Left renal pelvis (tissue), 4 donors: ENCODE results near the gene RTN4. TPM values are rescaled to one million over a fixed set of nuclear protein-coding genes. Genes with fewer than 3 reads are reported as not detected.
A peak's percentile ranks its signal among the peaks of the same experiment; 100 is the strongest.

Experiments used
- DNase-seq, 4 donors: peaks; one replicate each; pipeline ENCODE4 v3.0.0-alpha.2; 2013; ENCODE audit warnings: low read depth in 4 of 4, low spot score in 3 of 4
- polyA plus RNA-seq, 4 donors: library from polyadenylated mRNA; unstranded; fragments of 120-200 nt; gene quantifications; one replicate each; pipeline ENCODE4 v1.2.1, GENCODE V29; 2013; ENCODE audit not compliant: insufficient read length in 4 of 4

Gene RTN4
- polyA plus RNA-seq, 4 donors, result 297 to 398 (median 343) TPM

DNA sequence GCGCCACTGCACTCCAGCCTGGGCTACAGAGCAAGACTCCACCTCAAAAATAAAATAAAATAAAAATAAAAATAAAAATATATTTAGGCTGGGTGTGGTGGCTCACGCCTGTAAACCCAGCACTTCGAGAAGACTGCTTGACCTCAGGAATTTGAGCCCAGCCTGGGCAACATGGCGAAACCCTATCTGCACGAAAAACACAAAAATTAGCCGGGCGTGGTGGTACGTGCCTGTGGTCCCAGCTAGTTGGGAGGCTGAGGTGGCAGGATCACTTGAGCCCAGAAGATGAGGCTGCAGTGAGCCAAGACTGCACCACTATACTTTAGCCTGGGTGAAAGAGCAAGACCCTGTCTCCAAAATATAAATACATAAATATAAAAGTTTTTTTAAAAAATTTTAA, 6.4 kb downstream of the RTN4 start:
- no peak for DNase-seq

DNA sequence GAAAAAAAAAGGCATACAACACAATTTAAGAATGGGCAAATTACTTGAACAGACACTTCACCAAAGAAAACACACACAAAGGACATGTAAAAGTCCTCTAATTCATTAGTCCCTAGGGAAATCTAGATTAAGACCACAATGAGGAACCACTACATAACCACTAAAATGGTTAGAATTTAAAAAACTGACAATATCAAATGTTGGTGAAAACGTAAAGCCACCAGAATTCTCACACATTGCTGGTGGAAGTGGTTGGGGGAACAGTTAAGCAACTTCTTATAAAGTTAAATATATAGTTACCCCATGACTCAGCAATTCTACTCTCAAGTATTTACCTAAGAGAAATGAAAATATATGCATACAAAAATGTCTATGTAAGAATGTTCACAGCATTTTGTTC, 11.8 kb downstream of the RTN4 start:
- no peak for DNase-seq

DNA sequence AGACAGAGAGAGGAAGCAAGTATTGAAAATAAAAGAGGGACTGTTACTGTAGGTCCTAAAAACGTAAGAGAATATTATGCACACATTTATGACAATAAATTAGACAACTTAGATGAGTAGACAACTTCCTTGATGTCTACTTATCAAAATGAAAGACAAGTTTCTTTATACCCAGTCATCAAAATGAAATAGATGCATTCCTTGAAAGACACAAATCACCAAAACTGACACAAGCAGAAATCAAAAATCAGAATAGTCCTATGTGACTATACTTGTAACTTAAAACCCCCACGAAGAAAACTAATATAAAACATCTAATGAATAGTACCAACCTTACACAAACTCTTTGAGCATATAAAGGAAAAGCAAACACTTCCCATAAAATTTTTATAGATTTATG, 14.5 kb downstream of the RTN4 start:
- DNase-seq, result no peak

DNA sequence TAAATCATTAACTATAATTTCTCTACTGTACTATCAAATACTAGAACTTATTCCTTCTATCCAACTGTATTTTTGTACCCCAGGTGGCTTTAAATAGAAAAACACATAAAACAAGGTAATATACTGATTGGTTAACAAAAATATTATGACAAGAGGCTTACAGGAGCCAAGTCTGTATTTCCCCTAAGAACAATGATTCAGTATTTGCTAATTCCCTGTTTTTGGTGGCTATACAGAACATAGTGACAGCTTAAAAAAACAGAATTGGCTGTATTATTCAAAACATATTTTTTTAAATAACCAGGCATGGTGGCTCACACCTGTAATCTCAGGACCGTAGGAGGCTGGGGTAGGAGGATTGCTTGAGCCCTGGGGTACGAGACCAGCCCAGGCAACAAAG, 16.3 kb downstream of the RTN4 start:
- DNase-seq, result no peak

DNA sequence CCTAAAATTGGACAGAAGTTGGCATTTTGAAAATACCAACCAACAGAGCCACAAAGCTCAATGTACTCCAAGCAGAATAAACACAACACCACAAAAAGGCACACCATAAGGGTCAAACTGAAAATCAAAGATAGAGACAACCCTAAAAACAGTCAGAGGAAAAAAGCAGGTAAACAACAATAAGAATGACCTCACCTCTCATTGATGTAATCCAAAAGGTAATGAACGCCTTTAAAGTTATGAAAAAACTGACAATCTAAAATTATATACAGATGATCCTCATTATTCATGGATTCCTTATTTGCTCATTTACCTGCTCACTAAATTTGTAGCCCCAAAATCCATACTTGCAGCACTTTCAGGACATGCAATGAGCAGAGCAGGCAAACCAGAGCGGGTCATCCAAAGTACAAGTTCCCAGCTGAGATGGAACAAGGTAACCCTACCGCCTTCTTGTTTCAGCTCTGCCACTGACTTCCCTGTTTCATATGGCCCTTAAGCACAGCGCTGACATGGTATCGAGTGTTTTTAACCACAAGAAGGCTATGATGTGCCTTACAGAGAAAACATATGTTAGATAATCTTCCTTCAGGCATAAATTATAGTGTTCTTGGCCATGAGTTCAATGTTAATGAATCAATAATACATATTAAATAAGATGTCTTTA, 17.0 kb downstream of the RTN4 start:
- DNase-seq, result no peak

DNA sequence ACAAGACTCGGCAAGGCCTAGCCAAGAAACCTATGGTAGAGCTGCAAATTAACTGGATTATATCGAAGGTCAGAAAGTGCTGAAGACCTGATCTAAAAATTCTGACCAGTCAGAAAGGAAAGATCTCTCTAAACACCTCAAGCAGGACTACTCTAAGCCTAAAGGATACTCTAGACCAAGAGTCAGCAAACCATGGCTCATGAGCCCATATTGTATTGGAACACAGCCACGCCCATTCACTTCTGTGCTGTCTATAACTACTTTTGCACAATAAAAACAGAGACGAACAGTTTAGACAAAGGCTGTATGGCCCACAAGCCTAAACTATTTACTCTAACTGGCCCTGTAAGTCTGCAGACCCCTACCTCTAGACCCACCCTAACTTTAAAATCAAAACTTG, 18.7 kb downstream of the RTN4 start:
- DNase-seq, result no peak

DNA sequence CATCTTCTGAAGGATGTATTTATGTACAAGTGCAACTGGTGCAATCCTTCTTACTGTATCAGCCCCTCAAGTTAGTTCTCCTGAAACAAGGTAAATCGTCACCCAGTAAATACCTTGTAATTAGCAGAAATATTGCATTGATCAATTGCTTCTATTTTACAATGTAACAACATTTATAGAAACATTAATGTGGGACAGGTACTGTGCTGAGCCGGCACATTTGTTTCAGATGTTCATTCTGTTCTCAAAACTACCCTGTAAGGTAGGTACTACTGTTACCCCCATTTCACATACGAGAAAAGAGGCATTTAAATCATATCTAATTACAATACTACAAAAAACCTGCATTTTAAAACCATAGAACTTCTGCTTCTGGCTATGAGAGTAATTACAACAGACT, 19.5 kb downstream of the RTN4 start:
- DNase-seq, result no peak

DNA sequence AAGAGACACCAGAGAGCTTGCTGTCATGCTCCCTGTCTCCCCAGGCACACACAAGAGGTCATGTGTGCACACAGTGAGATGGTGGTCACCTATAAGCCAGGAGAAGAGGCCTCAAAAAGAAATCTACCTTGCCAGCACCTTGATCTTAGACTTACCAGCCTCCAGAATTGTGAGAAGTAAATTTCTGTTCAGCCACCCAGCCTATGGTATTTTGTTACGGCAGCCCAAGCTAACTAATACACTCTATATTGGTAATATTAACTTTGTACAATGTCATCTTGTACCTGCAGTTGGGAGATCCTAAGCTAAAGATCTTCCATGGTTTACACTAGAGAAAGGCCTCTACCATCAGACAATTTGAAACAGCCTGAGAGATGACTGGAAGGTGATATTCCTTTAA, 21.2 kb downstream of the RTN4 start:
- DNase-seq, result no peak

DNA sequence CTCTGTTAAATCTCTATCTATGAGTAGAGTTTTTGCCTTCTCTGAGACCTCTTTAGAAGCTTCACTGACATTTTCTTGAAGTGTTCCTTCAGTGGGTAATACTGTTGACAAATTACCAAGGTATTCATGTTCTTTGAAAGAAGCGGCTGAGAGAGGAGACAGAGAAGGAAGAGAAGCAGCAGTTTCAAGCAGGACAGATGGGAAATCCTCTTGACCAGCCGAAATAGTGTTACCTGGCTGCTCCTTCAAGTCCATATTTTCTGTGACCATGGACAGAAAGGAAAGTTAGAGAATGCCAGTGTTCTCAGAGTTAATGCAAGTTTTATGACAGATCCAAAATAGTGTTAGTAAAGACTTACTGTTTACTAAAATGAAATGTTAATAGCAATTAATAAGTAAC, 23.0 kb downstream of the RTN4 start:
- no peak for DNase-seq

DNA sequence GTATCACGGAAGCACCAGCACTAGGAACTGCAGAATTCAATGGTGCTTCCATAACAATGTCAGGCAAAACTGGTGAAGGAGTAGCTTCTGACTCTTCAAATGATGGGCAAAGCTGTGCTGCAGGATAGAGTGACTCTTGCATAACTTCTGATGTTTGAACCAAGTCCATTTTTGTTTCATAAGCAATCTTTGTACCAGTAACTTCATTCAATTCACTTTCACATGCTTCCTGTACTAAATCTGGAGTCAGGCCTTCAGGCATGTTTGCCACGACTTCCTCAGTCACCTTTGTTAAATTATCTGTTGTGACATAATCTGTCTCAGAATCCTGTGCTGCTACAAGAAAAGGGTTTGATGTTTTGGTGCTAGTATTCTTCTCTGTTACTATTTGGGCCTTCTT, 24.0 kb downstream of the RTN4 start:
- DNase-seq, result no peak

DNA sequence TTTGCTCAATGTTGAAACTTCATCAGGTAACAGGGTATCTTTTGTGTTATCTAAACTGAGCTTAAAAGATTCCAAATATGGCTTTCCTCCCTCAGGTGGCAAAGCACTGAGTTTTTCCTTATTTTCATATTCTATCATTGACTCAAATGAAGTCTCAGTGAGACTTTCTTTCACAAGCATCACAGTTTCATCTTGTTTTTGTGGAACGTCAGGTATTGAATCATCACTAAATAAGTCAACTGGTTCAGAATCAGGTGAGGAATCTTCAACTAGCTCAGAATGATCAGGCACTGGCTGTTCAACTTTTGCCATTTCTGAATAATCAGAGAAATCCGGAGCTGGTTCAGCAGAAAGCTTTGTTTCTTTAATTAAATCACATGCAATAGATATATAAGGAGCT, 24.6 kb downstream of the RTN4 start:
- DNase-seq, result no peak

DNA sequence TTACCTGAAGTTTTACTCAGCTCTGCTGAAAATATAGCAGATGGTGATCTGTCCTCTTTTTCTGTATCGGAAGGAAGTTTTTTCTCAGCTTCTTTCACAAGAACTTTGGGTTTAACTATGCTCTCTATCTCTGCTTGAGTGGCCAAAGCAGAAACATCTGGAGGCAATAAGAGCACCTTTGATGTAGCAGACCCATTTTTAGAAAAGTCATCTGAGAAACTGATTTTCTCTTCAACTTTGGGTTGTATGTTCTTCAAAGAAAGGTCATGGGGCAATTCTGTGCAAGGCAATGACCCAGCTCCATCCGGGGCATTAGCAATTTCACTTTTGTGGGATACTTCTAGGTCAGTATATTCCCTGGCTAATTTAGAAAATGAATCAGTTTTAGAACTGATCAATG, 25.2 kb downstream of the RTN4 start:
- no peak for DNase-seq

DNA sequence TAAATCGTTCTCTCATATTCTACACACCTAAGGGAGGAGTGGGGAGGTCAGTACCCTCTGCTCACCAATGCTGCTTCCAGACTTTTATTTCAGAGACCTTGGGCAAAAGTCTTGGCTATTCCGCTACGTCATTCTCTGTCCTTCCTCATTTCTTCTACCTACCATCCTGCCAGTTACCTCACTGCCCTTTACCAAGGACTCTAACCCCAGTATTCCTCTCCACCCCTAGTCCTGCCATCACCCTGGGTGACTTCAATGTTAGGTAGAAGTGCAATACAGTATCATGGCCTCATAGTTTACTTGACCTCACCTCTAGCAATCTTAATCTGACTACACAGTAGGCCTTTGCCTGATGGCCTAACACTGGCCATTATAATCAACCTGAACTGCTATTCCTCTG, 27.8 kb downstream of the RTN4 start:
- no peak for DNase-seq

DNA sequence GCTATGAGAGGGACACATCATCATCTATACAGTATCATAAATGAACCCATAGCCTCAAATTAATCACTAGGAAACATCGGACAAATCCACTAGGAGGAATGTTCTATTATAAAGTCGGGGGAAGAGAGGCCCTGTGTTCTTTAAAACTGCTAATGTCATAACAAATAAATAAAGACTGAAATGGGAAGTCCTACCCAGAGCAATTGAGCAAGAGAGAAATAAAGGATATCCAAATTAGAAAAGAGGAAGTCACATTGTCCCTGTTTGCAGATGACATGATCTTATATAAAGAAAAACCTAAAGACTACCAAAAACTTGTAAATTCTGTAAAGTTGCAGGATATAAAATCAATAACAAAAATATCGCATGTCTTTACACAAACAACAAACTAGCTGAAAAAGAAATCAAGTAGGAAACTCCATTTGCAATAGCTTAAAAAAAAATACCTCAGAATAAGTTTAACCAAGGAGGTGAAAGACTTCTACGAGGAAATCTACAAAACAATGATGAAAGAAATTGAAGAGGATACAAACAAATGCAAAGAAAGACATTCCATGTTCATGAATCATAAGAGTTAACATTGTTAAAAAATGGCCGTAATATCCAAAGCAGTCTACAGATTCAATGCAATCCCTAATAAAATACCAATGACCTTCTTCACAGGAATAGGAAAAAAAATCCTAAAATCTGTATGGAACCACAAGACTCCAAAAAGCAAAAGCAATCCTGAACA, 30.6 kb downstream of the RTN4 start:
- DNase-seq, result no peak

DNA sequence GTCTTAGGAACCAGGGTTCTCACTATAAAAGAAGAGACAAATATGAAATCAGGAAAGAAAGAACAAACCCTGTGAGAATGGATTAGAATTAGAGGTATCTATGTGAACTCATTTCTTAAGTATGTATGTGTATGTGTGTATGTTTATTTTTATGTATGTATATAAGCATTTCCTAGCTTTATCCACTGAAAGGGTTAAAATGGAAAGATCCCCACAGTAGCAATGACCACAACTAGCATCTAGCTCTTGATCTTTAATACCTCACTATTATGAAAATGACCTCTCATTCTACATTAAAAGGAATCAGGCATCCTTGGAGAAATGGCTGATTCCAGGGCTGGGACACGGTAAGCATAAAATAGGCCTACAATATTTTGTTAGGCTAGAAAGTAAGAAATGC, 31.6 kb downstream of the RTN4 start:
- no peak for DNase-seq

DNA sequence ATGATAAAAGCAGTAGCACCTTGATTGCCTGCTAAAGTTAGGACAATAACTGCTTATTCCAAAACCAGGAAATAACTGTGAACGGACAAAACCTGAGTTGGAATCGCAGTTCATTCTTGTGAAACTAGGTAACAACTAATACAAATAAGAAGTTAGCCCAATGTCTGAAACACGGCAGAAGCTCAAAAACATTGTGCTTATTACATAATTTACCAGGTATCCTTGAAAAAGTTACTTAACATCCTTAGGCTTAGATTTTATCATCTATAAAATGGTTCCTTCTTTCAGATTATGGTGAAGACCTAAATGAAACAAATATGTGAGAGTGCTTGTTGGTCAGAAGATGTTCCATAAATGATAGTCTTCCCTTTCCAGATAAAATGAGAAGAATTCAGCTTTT, 32.4 kb downstream of the RTN4 start:
- DNase-seq, result no peak

DNA sequence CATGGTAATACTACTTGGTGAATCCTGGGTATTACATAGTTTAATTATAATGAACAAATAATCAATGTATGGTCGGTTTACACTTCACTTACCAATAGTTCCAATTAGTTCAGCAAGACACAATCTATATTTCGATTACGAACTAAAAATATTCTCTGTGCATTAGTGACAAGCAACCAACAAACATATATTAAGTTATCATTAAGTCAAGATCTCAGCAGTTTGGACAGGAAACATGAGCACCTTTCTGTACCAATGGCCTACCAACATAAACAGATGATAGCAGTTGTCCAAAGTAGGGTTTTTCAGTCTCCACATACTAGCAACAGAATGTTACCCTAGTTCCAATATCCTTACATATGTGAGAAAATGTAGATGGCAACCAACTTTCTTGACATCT, 32.8 kb downstream of the RTN4 start:
- no peak for DNase-seq

DNA sequence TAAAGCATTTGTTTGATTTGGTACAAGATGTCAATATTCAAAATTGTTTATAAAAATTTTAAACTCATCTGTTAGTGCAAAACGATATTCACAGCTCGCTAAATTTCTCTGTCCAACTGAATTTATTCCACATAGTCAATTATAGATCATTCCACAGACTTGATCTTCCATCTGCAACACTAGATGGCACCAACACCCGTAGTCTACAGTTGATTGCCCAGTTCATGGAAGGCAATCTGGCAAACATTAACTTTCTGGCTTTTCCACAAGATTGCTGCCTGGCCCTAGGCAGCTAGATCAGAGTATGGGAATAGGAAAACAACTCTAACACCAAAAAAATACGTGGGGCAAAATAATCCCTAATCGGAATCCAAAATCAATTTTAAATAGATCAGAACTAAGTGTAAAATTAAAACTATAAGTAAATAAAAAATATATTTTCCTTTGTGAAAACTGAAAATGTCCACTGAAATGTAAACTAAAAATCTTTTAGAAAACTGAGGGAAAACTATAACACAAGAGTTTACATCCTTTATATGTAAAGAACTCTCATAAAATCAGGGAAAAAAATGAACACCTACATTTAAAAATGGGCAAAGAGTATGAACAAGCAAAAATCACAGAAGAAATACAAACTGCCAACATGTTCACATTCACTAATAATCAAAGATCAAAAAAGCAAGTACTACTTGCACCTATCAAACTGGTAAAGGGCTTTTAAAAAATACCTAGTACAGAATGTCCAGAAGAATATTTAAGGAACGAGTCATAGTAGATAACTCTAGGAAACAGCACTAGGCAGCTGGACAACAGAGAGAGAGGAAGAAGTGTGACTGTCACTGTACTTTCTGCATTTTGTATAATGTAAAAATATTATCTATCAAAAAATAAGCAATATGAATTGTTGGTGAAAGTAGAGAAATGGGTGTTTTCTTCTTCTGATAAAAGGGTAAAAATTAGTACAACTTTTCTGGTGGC, 35.0 kb downstream of the RTN4 start:
- DNase-seq, result peak in 2 of 4 donors; percentile 53 to 62

DNA sequence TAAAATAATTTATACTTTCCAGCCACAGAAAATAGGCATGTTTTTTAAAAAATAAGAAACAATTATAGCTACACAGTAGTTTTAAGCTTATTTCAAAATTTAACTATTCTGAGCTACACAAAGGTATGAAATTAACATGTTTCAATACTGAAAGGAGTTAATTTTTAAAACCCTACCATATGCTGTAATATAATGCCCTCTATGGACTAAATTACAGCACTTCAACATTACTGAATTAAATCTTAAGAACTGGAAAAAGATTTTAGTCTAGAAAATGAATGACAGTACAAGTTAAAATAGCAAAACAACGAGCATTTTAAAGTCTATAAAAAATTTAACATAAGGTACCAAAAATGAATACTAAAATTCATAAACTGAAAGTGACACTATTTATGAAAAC, 36.3 kb downstream of the RTN4 start:
- no peak for DNase-seq

DNA sequence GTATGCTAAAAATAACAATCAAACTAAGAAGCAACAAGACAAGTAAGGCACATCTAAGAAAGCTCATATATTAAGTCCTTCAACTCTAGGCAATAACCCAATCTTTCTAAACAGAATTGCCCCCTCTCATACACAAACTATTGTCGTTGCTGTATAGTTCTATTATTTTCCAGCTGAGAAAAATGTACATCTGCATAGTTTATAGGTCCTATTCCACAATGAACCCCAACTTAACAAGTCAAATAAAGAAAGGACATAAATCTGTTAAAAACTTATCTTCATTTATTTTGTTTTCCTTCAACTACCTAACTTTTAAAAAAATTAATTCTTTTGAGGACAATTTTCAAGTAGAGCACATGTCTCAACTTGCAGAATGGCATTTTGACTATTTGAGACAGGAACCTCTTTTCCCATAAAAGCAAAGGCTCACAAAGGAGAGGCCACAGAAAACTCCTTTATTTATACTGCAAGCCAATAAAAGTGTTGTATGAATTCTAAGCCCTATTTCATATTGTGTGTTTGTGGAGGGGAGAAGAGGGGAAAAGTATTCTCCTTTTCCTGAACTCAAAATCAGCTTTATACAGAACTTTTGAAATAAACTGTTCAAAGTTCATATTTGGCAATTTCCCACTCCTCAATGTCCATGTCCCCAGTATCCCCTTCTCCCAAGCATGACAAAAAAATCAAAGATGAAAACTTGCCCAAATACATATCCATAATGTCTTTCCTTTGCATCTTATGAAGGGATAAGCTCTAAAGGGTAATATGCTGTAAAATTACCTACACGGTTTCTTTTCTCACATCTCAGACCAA, 37.4 kb downstream of the RTN4 start:
- no peak for DNase-seq
